NCI-H1694 (cell line): ENCODE data around the gene CYTH3.
"Not testable (repeated sequence)": the region's sequence is repeated elsewhere in the genome, so short reads cannot be mapped to it uniquely, and the experiment has no call there.

Experiments
- DNase-seq: peaks from one replicate; lab custom pipeline; 2025; lab: John Stamatoyannopoulos, UW

The CYTH3 gene

GRCh38 chr7:6165521-6166320, 106.7 kb downstream of the CYTH3 start:
- no peak for DNase-seq

DNA sequence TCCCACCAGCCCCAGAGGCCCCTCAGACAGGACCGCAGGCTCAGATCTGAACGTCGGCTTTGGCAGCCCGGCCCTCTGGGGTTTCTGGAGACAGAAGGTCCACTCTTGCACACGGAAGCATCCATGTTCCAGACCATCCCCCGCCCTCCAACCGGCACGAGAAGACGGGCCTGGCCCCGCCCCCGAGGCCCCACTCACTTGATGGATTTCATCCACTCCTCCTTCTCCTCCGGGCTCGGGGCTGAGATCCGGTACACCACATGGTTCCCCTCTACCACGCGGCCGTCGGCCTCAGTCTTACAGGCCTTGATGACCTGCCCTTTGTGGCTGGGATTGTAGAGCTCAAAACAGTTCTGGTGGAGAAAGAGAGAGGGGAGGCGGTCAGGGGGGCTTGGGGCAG, 107.3 kb downstream of the CYTH3 start:
- no peak for DNase-seq

DNA sequence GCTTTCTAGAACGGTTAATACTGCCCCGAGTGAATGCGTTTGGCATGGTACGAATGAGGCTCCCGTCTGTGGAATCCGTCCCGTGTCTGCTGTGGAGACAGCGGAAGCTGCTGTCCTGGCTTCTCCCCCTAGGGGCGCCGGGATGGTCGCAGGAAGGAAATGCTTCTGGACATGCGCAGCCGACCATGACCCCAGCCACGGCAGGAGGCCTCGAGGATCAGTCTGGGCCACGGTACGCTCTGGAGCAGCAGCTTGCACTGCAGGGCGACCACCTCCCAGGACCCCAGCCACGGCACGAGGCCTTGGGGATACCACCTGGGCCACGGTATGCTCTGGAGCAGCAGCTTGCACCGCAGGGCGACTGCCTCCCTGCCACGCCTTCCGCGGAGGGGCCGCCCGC, 107.9 kb downstream of the CYTH3 start:
- DNase-seq = no peak

- DNase-seq = no peak
Observed at GRCh38 chr7:6164010-6164409, 108.4 kb downstream of the CYTH3 start.

DNA sequence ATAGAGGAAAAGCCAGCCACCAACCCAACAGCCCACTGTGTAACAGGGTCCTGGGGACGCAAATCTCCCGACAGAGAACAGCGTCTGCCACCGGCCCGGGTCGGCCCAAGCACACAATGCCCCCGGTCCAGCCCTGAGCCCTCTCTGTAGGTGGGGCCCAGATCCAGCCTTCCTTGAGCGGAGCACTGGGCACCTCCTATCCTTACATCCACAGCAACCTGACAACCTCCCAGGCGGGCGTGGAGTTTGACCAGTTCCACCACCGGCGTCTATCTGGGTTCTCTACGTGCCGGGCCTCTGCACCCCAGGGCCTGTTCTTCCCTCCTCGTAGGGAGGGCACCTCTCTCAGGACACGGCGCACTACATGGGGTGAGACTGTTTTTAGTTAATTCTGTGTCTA, 109.0 kb downstream of the CYTH3 start:
- no peak for DNase-seq

GRCh38 chr7:6162650-6163366, 109.6 kb downstream of the CYTH3 start:
- no peak for DNase-seq

GRCh38 chr7:6162331-6162620, 110.1 kb downstream of the CYTH3 start:
- DNase-seq = no peak

DNA sequence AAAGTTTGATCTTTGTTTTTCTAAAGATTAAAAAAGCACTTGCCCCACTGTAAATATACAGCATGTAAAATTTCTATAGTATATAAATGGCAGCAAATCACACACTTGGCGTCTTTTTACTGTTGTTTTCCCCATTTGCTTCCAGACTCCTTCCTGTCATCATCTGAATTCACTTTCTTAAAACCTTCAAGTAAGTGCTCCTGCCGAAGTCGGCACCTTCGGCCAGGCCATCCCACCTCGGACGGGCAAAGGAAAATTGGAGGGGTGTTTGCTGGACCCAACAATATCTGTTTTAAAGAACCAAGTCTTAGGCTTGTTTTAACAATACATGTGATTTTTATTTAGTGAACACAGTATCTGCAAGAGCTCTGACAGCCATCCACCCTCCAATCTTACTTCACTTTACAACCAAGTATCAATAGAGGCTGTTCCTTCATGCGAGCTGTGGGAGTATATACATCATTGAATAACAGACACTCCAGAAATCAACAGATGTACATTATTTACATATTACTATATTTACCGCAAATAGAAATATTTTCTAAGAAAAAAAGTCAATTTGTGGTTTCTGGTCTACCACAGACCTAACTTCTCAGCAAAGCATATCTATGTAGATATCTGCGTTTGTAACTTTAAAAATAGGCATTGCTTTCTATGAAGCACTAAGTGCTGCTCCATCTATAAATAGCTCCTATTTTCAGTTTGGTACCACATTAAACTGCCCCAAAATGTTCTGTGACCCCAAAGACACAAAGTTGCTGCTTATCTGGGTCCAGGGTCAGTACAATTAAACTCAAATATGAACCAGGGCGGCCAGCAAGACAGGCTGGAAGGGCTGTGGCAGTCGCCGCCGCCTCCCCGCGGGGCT, 110.7 kb downstream of the CYTH3 start:
- DNase-seq = no peak

GRCh38 chr7:6160191-6160623, 112.2 kb downstream of the CYTH3 start:
- DNase-seq = no peak

DNA sequence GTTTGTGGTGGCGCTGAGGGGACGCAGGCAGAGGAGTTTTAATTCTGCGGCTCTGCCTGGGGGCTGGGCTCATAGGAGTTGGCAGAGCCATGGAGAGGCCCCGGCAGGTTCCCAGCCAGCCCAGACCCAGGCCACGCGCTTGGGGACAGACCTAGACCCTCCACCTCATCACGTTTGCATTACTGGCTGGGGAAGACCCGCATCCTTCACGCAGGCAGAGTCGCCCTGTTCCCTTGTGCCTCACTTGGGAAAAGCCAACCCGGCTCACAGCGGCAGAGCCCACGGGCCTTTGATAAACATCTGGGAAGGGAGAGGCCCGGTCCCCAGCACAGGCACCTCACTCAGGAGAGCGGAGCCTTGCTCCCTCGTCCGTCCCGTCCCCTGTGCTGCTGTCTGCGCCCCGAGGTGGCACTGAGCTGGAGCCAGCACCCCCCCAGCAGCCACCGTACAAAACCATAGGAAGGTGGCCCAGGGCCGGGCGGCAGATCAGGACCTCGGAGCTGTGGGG, 112.8 kb downstream of the CYTH3 start:
- no peak for DNase-seq

- no peak for DNase-seq
Observed at GRCh38 chr7:6159097-6159483, 113.3 kb downstream of the CYTH3 start.

DNA sequence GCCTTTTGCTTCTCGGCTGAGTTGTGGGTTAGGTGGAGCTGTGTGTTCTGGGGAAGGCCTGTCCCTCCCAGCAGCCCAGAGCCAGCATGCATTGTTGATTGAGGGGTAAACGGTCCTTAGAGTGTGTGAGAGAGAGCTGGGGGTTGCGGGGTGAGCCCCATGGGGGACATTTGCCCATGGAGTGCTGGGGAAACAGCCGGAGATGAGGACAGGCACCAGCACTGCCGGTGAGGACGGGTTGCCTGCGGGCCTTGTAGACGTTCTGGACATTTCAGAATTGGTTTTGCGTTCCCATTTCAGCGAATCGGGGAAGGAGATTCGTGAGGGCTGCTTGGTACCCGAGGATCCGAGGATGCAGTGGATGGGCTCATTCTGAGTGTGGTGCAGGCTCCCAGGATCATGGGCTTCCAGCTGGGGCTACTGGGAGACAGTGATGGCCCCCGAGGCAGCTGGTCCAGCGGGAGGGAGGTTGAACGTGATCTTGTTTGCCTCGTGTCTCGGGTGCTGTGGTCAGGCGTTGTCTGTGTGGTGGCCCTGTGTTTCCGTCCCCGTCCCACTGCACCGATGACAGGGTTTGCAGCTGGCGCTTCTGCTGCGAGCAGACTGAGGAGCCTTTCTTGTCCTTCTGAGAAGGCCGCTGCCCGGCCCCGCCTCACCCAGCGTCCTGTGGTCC, 113.9 kb downstream of the CYTH3 start:
- no peak for DNase-seq

DNA sequence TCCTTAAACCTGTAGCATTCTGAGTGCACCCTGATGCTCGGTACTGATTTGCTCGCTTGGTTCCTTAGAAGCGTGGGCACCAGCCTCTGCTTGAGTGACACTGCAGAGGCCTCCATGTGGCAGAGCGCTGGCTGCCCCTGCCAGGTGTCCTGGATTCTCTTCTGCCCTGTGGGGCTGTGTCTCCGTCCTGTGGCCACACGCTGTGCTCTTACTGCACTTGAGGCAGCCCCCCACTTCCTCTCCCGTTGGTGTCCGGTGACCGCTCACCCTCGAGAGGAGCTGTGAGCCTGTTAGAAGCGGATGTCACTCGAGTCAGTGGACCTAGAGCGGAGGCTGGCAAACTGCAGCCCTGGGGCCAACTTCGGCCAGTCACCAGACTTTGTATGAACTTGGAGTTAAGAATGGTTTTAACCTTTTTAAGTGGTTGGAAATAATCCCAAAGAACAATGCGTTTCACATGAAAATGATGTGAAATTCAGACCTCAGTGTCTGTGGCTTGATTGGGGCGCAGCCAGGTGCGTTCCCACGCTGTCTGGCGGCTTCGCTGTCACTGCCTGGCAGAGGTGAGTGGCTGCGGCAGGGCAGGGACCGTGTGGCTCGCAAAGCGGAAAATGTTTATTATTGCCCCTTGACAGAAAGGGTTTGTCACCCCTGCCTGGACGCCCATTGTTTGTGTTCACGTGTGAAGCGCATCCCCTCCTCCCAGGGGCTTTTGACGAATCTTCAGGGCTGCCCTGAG, 114.6 kb downstream of the CYTH3 start:
- no peak for DNase-seq

DNA sequence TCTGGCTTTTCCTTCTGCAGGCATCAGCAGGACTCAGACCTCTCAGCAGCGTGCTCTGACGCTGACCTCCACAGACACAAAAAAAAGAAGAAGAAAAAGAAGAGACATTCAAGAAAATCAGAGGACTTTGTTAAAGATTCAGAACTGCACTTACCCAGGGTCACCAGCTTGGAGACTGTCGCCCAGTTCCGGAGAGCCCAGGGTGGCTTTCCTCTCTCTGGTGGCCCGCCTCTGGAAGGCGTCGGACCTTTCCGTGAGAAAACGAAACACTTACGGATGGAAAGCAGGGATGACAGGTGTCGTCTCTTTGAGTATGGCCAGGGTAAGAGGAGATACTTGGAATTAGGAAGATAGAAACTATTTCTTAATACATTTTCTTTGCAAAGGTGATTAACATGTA, 115.7 kb downstream of the CYTH3 start:
- no peak for DNase-seq

GRCh38 chr7:6155596-6155995, 116.8 kb downstream of the CYTH3 start:
- no peak for DNase-seq

GRCh38 chr7:6154542-6155404, 117.7 kb downstream of the CYTH3 start:
- no peak for DNase-seq

DNA sequence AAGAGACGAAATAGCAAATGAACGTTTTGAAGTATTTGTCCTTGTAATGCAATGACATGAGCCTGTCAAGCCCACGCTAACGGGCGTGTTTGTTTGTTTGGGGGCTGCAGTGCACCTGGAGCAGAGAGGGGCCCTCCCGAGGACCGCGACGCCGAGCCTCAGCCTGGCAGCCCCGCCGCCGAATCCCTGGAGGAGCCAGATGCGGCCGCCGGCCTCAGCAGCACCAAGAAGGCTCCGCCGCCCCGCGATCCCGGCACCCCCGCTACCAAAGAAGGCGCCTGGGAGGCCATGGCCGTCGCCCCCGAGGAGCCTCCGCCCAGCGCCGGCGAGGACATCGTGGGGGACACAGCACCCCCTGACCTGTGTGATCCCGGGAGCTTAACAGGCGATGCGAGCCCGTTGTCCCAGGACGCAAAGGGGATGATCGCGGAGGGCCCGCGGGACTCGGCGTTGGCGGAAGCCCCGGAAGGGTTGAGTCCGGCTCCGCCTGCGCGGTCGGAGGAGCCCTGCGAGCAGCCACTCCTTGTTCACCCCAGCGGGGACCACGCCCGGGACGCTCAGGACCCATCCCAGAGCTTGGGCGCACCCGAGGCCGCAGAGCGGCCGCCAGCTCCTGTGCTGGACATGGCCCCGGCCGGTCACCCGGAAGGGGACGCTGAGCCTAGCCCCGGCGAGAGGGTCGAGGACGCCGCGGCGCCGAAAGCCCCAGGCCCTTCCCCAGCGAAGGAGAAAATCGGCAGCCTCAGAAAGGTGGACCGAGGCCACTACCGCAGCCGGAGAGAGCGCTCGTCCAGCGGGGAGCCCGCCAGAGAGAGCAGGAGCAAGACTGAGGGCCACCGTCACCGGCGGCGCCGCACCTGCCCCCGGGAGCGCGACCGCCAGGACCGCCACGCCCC, 118.5 kb downstream of the CYTH3 start:
- DNase-seq = no peak

- DNase-seq = no peak
Observed at GRCh38 chr7:6151994-6152735, 120.3 kb downstream of the CYTH3 start.

DNA sequence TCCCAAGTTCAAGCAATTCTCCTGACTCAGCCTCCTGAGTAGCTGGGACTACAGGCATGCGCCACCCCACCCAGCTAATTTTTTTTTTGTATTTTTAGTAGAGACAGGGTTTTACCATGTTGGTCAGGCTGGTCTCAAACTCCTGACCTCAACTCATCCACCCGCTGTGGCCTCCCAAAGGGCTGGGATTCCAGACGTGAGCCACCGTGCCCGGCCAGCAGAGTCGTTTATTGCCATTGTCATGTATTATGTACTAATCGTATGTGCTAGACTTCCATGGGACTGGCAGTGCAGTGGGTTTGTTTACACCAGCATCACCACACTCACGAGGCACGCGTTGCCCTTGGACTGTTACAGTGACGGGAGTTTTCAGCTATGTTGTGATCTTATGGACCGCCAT, 120.9 kb downstream of the CYTH3 start:
- DNase-seq = not testable (repeated sequence)
